ENCODE data around the gene DLG3.
A peak's percentile ranks its signal among the peaks of the same experiment; 100 is the strongest.
"Not testable (repeated sequence)": the region's sequence is repeated elsewhere in the genome, so short reads cannot be mapped to it uniquely, and the experiment has no call there.

The DLG3 gene

GRCh38 chrX:70476934-70477733 is 32.5 kb downstream of the DLG3 start:
- DNase-seq (ENCODE audit: low spot score), result peak; percentile 90

GRCh38 chrX:70477734-70478075 is 33.1 kb downstream of the DLG3 start:
- no peak for DNase-seq (ENCODE audit: low spot score)

- DNase-seq (ENCODE audit: low spot score), result no peak
Measured at GRCh38 chrX:70478526-70479245, 34.1 kb downstream of the DLG3 start.

GRCh38 chrX:70479247-70479921 is 34.7 kb downstream of the DLG3 start:
- DNase-seq (ENCODE audit: low spot score), result peak; percentile 61

- no peak for DNase-seq (ENCODE audit: low spot score)
Measured at GRCh38 chrX:70479922-70480659, 35.5 kb downstream of the DLG3 start.

- no peak for DNase-seq (ENCODE audit: low spot score)
Measured at GRCh38 chrX:70480660-70481018, 36.0 kb downstream of the DLG3 start.

GRCh38 chrX:70481471-70482270 is 37.0 kb downstream of the DLG3 start:
- DNase-seq (ENCODE audit: low spot score), result no peak

GRCh38 chrX:70482300-70482699 is 37.7 kb downstream of the DLG3 start:
- no peak for DNase-seq (ENCODE audit: low spot score)

- no peak for DNase-seq (ENCODE audit: low spot score)
Measured at GRCh38 chrX:70485466-70485865, 40.8 kb downstream of the DLG3 start.

- DNase-seq (ENCODE audit: low spot score), result no peak
Measured at GRCh38 chrX:70488856-70489255, 44.2 kb downstream of the DLG3 start.

- no peak for DNase-seq (ENCODE audit: low spot score)
Measured at GRCh38 chrX:70494441-70494840, 49.8 kb downstream of the DLG3 start.

GRCh38 chrX:70496491-70496890 is 51.9 kb downstream of the DLG3 start:
- DNase-seq (ENCODE audit: low spot score), result no peak

- DNase-seq (ENCODE audit: low spot score), result no peak
Measured at GRCh38 chrX:70497026-70497425, 52.4 kb downstream of the DLG3 start.

GRCh38 chrX:70498129-70498528 is 53.5 kb downstream of the DLG3 start:
- no peak for DNase-seq (ENCODE audit: low spot score)

GRCh38 chrX:70500826-70501225 is 56.2 kb downstream of the DLG3 start:
- no peak for DNase-seq (ENCODE audit: low spot score)

GRCh38 chrX:70504772-70505450 is 60.3 kb downstream of the DLG3 start:
- no peak for DNase-seq (ENCODE audit: low spot score)

- DNase-seq (ENCODE audit: low spot score), result no peak
Measured at GRCh38 chrX:70505451-70505841, 60.8 kb downstream of the DLG3 start.

- no peak for DNase-seq (ENCODE audit: low spot score)
Measured at GRCh38 chrX:70508296-70508911, 63.8 kb downstream of the DLG3 start.

- DNase-seq (ENCODE audit: low spot score), result no peak
Measured at GRCh38 chrX:70509078-70509477, 64.4 kb downstream of the DLG3 start.

- not testable (repeated sequence) for DNase-seq (ENCODE audit: low spot score)
Measured at GRCh38 chrX:70515270-70515669, 70.6 kb downstream of the DLG3 start.

GRCh38 chrX:70515692-70516091 is 71.1 kb downstream of the DLG3 start:
- DNase-seq (ENCODE audit: low spot score), result not testable (repeated sequence)

All from SW480 (cell line).